Measurements from ENCODE around the gene TPSB2. TPM values are rescaled to one million over a fixed set of nuclear protein-coding genes. Genes with fewer than 3 reads are reported as not detected.
"Not testable (repeated sequence)": the region's sequence is repeated elsewhere in the genome, so short reads cannot be mapped to it uniquely, and the experiment has no call there.

Gene TPSB2
- polyA plus RNA-seq, 1 donor: 0.18 TPM

DNA sequence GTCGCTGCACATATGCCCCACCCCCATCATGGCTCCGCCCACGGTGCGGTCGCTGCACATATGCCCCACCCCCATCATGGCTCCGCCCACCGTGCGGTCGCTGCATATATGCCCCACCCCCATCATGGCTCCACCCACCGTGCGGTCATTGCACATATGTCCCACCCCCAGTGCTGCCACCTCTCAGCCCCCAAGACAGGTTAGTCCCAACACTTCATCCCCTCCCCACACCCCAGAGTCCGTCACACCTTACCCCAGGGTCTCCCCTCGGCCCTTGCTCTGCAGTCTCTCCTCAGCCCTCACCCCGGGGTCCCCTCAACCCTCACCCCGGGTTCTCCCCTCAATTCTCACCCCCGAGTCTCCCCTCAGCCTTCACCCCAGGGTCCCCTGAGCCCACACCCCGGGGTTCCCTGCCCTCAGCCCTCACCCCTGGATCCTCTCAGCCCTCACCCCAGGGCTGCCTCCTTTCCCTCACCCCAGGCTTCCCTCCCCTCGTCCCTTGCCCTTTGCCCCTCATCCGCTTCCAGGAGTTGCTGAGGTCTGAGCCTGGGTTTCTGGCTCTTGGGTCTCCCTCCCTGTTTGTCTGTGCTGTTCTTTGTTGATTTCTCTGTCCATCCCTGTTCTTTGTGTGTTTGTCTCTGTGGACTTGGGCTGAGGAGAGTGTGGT, 30.5 kb downstream of the TPSB2 start:
- DNase-seq: no peak

DNA sequence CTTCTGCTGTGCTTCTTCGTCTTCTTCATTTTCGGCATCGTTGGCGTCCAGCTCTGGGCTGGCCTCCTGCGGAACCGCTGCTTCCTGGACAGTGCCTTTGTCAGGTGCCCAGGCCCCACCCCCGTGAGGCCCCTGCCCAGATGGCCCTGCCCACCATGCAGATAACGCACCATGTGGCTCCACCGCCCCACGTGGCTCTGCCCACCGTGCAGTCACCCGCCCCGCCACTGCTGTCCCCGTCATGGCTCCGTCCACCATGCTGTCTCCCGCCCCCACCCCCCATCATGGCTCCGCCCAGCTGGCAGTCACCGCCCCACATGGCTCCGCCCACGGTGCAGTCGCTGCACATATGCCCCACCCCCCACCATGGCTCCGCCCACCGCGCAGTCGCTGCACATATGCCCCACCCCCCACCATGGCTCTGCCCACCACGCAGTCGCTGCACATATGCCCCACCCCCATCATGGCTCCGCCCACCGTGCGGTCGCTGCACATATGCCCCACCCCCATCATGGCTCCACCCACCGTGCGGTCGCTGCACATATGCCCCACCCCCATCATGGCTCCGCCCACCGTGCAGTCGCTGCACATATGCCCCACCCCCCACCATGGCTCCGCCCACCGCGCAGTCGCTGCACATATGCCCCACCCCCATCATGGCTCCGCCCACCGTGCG, 31.2 kb downstream of the TPSB2 start:
- not testable (repeated sequence) for DNase-seq

DNA sequence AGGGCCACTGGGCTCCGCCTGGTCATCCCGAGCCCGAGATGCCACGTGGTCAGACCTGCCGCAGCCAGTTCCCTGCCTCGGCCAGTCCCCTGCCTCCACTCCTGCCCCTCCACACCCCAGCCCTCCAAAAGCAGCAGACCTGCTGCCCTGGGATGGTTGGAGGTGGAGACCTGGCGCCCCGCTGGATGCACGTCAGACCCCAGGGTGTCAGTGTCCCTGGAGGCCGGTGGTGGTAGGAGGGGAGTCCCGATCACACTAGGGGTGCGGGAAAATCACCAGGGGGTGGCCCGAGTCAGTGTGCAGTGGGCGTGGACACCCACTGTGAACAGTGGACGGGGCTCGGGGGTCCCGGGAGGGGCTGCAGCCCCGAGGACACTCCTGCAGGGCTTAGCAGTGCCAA, 31.8 kb downstream of the TPSB2 start:
- DNase-seq: no peak

DNA sequence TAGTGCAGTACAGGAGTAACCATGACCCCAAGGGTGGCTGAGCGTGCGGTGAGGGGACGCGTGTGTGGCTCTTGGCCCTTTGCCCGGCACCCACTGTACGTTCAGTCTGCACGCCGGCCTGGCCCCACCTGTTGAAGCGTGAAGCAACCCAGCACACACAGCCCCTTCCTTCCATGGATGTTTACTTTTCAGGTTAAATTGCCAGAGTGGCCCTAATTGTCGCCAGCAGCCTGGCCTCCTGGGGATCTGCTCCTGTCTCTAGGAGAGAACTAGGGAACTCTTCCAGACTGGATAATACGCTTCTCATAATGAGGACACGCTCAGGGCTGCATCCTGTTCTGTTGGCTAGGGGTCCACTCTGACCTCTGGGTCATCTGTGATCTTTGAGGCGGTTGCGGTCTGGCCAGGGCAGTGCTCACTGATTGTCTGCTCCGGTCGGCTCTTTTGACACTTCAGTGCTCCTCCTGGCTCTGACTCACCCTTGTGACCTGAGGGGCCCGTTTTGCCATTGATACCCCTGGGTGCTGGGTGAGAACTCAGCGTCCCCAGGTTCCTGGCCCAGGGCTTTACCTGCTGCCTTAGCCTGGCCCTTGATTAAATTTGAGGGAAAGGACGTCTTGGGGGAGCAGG, 32.6 kb downstream of the TPSB2 start:
- DNase-seq: no peak

DNA sequence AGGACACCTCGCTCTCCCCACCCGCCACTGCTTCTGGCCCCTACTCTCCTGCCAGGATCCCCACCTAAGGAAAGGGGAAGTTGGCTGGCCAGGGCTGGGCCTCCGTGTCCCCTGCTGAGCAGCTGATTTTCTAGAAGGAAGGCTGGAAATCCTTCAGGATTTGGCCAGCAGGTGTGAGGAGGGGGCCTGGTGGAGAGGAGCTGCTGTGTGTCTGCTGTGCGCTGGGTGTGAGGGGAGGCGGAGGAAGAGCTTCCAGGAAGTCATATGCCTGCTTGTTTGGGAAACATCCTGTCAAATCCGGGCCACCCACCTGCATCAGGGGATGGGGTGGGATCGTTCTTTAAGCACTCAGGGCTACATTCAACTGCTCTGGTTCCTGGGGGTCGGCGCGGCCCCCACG, 33.5 kb downstream of the TPSB2 start:
- no peak for DNase-seq

DNA sequence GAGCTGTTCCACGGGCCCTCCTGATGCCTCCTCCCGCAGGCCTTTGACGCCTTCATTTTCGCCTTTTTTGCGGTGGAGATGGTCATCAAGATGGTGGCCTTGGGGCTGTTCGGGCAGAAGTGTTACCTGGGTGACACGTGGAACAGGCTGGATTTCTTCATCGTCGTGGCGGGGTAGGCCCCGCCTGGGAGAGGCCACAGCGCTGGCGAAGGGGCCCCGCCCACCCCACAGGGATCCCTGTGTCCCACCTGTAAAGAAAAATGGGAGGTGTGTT, 34.7 kb downstream of the TPSB2 start:
- DNase-seq: no peak

DNA sequence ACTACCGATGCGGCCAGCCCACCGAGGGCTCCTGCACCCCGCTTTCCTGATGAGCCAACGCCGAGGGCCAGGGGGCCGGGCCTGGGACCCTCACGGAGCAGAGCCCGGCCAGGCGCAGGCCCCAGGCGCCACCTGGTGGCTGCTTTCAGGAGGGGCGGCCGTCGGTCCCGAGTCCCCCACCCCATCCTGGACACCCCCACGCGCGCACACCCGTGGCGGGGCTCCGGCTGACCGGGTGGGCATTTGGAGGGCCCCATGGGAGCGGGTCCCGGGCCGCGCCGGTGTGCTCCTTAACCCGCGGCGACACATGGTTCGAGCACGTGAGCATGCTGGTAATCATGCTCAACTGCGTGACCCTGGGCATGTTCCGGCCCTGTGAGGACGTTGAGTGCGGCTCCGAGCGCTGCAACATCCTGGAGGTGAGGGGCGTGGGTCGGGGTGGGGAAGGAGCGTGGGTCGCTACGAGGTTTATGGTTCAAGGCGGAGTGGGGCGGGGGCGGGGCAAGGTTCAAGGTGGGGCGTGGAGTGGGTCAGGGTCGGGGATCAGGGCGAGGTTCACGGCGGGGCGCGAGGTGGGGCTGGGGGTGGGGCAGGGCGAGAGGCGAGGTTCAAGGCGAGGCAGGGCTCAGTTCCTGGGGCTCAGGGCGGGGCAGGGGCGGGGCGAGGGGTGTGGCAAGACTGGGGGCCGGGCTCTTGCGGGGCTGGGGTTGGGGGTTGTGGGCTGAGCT, 35.2 kb downstream of the TPSB2 start:
- no peak for DNase-seq

DNA sequence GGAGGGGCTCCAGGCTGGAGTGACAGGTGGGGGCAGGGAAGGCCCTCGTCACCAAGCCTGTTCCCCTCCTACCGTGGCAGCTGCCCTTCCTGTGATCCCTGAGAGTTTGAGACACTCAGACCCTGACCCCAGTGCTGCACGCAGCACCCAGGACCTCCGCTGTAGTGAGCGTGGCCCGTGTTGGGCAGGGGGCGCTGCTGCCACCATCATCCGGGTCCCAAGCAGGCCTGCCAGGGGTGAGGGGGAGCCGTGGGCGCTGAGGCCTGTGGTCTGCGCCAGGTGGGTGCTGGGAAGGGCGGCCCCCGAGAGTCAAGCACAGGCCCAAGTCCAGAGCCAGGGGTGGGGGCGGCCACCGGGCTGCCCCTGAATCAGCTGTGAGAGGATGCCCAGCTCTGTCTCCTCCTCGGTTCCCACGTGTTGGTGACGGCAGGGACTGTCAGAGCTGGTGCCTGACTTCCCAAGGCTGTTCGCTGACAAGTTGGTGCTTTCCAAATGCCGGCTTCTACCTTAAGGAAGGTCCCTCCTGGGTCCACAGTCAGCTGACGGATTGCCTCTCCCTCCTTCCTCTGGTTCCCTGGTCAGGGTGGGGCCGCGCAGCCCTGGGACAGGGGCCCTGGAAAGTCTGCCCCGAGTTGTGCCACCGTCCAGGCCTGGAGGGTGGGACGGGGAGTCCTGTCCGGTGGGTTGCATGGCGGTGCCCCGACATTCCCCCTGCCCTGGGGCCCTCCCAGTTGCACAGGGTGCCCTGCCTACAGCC, 36.0 kb downstream of the TPSB2 start:
- DNase-seq: no peak

DNA sequence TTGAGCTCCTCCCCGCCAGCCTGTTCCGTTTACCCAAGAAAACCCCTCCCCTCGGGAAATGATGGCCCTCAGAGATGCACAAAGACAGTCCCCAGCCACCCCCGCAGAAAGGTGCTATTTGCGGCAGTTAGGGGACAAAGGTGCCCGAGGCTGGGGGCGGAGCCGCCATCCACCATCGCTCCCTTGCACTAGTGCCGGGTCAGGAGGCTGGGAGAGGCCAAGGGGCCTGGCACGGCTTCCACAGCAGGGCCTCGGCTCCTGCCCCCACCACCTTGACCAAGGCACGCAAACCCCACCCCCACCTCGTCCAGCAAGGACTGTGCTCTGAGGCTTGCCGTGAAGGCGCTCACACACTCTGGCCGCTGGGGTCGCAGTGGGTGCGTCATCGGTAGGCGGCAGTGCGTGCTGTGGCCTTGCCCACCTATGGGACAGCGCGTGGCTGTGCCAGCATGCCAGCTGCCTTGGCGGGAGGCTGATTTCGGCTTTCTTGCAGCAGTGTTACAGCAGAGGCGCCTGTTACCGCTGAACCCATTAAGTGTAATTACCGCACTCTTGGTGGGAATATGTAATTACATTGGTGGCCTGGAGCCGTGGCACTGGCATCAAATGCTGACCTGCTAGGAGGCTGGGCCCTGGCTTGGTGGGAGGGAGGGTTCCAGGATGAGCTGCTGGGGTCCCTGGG, 36.7 kb downstream of the TPSB2 start:
- DNase-seq: no peak

DNA sequence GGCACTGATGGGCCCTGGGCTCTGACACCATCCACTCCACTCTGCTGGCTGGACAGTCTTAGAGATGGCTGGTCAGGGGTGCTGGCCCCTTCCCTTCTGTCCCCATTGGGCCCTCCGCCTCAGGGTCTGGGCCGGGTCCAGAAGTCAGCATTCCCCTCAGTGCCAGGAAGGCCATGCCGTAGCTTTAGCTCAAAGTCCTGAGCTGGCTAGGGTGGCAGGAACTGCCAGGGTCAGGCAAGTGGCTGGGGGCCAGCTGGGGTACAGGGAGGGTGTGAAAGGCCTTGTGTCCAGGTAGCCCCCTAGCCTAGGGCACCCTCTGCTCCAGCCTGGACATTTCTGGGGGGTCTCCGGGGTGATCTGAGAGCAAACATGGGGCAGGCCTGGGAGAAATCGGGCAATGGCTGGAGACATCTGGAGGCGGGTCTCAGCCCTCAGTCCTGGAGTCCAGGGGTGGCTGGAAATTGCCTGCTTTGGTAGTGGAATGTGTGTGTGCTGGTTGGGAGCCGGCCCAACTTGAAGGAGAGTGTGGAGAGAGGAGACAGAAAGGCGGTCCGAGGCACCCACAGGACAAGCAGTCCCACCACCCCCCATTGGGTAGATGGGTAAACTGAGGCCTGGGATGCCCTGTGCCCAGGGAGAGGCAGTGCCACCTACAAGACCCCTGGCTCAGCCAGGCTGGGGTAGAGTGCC, 37.5 kb downstream of the TPSB2 start:
- no peak for DNase-seq

DNA sequence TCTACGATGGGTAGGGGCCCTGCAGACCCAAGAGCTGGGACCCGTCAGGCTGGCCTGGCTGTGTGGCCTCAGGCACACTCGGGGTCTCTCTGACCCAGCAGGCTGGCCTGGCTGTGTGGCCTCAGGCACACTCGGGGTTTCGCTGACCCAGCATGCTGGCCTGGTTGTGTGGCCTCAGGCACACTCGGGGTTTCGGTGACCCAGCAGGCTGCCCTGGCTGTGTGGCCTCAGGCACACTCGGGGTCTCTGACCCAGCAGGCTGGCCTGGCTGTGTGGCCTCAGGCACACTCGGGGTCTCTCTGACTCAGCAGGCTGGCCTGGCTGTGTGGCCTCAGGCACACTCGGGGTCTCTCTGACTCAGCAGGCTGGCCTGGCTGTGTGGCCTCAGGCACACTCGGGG, 39.2 kb downstream of the TPSB2 start:
- DNase-seq: not testable (repeated sequence)

DNA sequence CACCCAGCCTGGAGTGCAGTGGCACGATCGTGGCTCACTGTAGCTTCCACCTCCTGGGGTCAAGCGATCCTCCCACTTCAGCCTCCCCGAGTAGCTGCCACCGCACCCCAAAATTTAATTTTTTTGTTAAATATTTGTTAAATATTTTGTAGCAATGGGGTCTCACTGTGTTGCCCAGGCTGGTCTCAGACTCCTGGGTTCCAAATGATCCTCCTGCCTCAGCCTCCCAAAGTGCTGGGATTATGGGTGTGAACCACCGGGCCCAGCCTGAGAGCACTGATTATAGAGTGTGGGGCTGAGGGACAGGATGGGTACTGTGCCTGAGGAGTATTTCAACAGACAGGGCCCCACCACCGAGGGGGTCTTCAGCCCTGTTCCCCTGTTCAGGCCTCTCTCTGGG, 40.5 kb downstream of the TPSB2 start:
- DNase-seq: no peak

DNA sequence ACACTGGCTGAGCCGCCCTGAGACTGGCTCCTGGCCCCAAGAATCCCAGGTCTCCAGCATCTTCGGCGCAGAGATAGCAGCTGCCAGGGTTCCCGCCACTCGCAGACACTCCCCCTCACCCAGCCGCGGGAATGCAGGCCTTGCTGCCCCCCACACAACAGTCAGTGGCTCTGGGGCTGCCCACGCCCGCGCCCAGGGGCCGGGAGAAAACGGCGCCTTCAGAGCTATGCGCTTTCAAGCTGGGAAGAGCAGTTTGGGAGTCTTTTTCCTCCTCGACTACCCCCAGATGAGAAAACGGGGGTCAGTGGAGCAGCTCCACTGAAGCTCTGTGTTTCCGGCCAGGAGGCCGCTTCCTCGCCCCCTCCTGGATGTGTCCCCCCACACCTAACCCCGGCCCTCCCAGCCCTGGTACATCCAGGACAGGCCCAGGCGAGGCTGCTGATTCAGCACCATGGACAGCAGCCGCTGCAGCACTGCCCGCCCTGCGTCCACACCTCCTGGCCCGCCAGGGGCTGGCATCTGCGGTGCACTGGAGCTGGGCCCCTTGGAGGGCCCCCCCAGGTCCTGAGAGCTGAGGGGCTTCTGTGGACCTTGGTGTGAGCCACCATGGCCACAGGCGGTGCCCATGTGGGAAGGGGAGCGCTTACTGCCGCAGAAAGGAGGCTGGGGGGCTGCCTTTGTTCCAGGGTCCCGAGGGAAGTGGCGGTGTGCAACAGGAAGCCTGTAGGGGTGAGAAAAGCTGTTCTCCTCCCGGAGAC, 41.4 kb downstream of the TPSB2 start:
- peak; percentile 65 for DNase-seq

DNA sequence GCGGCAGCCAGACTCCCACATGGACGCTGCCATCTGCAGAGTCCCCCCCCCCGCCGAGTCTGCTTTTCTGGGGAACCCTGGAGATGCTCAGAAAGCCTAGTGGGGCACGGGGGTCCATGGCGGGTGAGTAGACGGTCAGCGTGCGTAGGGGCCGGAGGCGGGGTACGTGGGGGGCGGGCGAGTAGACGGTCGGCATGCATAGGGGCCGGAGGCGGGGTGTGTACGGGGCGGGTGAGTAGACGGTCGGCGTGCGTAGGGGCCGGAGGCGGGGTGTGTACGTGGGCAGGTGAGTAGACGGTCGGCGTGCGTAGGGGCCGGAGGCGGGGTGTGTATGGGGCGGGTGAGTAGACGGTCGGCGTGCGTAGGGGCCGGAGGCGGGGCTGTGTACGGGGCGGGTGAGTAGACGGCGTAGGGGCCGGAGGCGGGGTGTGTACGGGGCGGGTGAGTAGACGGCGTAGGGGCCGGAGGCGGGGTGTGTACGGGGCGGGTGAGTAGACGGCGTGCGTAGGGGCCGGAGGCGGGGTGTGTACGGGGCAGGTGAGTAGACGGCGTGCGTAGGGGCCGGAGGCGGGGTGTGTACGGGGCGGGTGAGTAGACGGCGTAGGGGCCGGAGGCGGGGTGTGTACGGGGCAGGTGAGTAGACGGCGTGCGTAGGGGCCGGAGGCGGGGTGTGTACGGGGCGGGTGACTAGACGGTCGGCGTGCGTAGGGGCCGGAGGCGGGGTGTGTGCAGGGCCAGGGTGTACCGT, 44.4 kb downstream of the TPSB2 start:
- not testable (repeated sequence) for DNase-seq

DNA sequence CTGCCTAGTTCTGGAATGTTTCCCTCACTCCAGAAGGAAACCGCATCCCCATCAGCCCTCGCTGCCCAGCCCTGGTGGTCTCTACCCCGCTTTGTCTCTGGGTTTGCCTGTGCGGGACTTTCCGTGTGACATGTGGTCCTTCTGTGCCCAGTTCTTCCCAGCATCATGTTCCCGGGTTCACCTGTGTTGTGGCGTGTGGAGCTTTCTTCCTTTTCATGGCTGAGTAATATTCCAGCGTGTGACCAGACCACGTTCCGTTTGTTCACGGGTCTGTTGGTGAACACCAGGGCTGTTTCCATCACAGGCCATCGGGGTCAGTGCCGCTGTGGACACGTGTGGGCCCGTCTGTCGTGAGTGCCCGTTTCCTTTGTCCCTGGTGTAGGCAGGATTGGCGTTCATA, 45.0 kb downstream of the TPSB2 start:
- DNase-seq: no peak

DNA sequence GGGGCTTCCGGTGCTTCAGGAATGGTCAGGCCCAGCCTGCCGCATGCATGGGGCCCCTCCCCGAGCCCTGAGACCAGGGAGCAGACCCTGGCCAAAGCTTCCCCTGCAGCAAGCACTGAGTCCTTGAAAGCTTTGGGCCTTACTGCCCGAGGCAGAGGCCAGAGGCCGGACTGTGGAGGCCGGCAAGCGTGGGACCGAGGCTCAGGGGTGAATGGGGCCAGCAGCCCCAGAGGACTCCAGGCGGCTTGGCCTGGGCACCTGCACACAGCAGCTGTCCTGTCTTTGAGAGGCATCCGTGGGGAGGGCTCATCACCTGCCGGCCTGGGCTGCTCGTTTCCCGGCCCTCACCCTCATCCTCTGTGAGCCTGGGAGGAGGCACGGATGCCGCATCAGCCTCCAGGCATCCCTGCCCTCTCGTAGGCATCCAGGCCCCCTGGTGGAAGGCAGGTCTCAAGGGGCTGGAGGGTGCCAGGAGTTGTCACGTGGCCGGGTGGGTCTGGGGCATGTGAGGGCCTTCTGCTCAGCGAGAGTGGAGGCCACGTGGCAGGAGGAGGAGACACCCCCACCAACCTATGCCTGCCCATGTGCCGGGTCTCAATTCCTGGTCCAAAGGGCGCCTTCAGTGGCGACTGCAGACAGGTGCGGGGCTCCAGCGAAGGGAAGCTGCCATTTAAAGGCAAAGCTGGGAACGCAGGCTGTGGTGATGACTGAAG, 45.7 kb downstream of the TPSB2 start:
- DNase-seq: no peak

DNA sequence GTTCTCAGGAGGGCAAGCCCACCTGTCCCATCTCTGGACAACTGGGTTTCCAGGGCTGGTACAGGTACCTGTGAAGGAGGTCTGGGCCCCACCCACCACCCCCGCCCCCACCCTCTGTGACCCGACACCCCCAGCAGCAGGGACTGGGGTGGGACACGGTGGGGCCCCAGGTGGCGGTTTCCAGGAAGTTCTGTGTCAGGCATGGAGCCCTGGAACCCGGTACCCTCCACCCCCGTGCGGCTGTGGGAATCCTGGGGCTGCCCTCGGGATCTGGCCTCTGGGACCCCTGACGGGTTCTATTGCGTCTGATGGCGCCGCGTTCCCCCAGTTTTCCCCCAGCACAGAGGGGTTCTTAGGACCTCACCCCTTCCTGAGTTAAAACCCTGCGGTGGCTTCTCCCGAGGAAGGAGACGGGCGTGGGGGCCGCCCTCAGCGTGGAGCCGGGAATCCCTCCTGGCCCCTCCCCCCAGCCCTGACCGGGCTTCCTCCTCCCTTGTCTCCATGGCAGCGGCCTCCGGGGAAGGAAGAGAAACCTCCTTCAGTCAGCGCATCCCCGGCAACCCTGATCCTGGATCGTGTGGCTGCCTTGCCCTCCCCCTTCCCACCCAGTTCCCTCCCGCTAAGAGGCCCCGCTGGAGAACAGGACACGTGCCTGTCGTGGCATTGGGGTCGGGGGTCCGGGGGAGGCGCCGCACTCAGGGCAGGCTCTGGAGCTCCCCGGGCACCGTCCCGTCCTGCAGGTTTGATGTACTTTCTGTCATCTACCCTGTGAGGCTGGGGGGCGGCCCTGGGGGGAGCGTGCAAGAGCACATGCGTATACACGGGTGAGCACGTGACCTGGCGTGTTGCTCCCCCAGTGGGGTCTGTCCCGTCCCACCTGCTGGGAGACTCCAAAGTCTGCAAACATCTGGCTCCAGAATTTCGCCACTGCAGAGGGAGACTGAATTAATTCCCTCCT, 46.8 kb downstream of the TPSB2 start:
- DNase-seq: peak; percentile 82

DNA sequence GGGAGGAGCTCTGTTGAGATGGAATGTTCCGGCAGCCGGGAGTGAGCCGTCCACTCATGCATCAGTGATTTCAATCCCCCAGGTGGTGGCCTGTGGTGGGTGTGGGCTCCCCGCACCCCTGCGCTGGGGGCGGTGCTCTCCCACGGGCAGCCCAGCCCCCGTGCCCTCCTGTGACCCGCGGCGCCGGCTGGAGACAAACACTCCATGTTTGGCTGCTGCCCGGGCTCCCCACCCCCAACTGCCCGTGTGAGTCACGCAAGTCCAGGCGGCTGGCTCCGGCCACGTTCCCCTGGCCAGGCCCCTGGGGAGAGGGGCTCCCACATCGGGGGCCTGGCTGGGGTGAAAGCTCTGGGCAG, 47.7 kb downstream of the TPSB2 start:
- peak; percentile 82 for DNase-seq
